Measurements from ENCODE around the gene KIN.

- TF ChIP-seq, protein P1, sequence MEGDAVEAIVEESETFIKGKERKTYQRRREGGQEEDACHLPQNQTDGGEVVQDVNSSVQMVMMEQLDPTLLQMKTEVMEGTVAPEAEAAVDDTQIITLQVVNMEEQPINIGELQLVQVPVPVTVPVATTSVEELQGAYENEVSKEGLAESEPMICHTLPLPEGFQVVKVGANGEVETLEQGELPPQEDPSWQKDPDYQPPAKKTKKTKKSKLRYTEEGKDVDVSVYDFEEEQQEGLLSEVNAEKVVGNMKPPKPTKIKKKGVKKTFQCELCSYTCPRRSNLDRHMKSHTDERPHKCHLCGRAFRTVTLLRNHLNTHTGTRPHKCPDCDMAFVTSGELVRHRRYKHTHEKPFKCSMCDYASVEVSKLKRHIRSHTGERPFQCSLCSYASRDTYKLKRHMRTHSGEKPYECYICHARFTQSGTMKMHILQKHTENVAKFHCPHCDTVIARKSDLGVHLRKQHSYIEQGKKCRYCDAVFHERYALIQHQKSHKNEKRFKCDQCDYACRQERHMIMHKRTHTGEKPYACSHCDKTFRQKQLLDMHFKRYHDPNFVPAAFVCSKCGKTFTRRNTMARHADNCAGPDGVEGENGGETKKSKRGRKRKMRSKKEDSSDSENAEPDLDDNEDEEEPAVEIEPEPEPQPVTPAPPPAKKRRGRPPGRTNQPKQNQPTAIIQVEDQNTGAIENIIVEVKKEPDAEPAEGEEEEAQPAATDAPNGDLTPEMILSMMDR (IDR thresholded peaks at IDR 0.05), result no peak
- TF ChIP-seq POLR2AphosphoS5 (IDR thresholded peaks at IDR 0.05; ENCODE audit: low read depth, low read length), result no peak
- no peak for TF ChIP-seq REST (IDR thresholded peaks at IDR 0.05; ENCODE audit: insufficient read depth in 1 of 2, low read depth in 2 of 2, low read length in 1 of 2)
- TF ChIP-seq TCF7L2 (IDR thresholded peaks at IDR 0.05; ENCODE audit: low read depth, low read length), result no peak
Measured at GRCh38 chr10:7710446-7710845, 77.3 kb downstream of the KIN start.

Measured in Panc1 (cell line).